OCI-LY3 (cell line): ENCODE data around the gene CDK5RAP3.

Source experiments
- H2AFZ ChIP-seq: fragments of 200-600, 300-600 bp; shearing (Covaris generic); 2 replicates; pipeline ENCODE4 v1.6.0; 2014; ENCODE audit warnings: antibody characterized with exemption, low read depth, low read length
- H3K27ac ChIP-seq: fragments of 200-600, 300-600 bp; sonication (generic); 2 replicates; pipeline ENCODE4 v1.5.1; 2014; ENCODE audit warnings: mild to moderate bottlenecking, low read length, moderate library complexity, mixed read lengths
- H3K27me3 ChIP-seq: fragments of 200-600, 300-600 bp; sonication (generic); 2 replicates; pipeline ENCODE4 v1.6.1; 2014; ENCODE audit warnings: low read depth, low read length, mixed read lengths
- H3K36me3 ChIP-seq: fragments of 200-600, 300-600 bp; sonication (generic); replicated peaks from 2 replicates; pipeline ENCODE3; 2014; ENCODE audit warnings: low read depth, low read length, mixed read lengths
- H3K4me1 ChIP-seq: fragments of 300-600, 200-600 bp; sonication (generic); 2 replicates; pipeline ENCODE4 v1.6.1; 2014; ENCODE audit warnings: low read length, mixed read lengths
- H3K4me2 ChIP-seq: fragments of 200-600, 300-600 bp; sonication (generic); 2 replicates; pipeline ENCODE4 v1.6.1; 2014; ENCODE audit warnings: low read length, mixed read lengths
- H3K4me3 ChIP-seq: fragments of 300-600, 200-600 bp; sonication (generic); 2 replicates; pipeline ENCODE4 v1.5.1; 2014; ENCODE audit warnings: antibody characterized with exemption, mild to moderate bottlenecking, low read length, moderate library complexity
- H3K79me2 ChIP-seq: fragments of 300-600, 200-600 bp; shearing (Covaris generic); 2 replicates; pipeline ENCODE4 v1.6.1; 2014; ENCODE audit warnings: mild to moderate bottlenecking, low read length, mixed read lengths
- H3K9ac ChIP-seq: fragments of 300-600, 200-600 bp; shearing (Covaris generic); 2 replicates; pipeline ENCODE4 v1.6.0; 2014; ENCODE audit warnings: mild to moderate bottlenecking, low read length, moderate library complexity
- H3K9me3 ChIP-seq: fragments of 200-600, 300-600 bp; shearing (Covaris generic); 2 replicates; pipeline ENCODE4 v1.6.1; 2014; ENCODE audit warnings: low read length, mixed read lengths; ENCODE audit not compliant: insufficient read depth
- H4K20me1 ChIP-seq: fragments of 200-600, 300-600 bp; sonication (generic); 2 replicates; pipeline ENCODE4 v1.6.1; 2016; ENCODE audit warnings: low read length, mixed read lengths; ENCODE audit not compliant: insufficient read depth
- CTCF ChIP-seq: fragments of 200-600, 300-600 bp; sonication (generic); IDR thresholded peaks from 2 replicates; pipeline ENCODE4 v1.5.1; 2014; ENCODE audit warnings: antibody characterized with exemption, low read length, low read depth
- EZH2phosphoT487 ChIP-seq: fragments of 200-600 bp; shearing (Covaris generic); IDR thresholded peaks from 2 replicates; pipeline ENCODE4 v1.6.1; 2018; ENCODE audit warnings: antibody characterized with exemption, mixed run types, low read depth

CDK5RAP3 gene

GRCh38 chr17:48025904-48026501 lies 55.1 kb downstream of the CDK5RAP3 start:
- Histone ChIP-seq H3K4me3 (peak overlapping the region; percentile 83), H3K9me3 (no peaks in the 10 kb centered on the region), H3K36me3 (no peaks in the 10 kb centered on the region), H3K9ac (peak overlapping the region; percentile 56), H3K27ac (no peak overlapping the region), H3K27me3 (no peaks in the 10 kb centered on the region), H3K4me2 (peak overlapping the region; percentile 100), H3K4me1 (peaks cover 20% of the 10 kb centered on the region), H4K20me1 (no peaks in the 10 kb centered on the region), H3K79me2 (no peaks in the 10 kb centered on the region), H2AFZ (no peak overlapping the region; the same call in 1 of the 2 replicates)
- no peak for TF ChIP-seq CTCF
- TF ChIP-seq EZH2phosphoT487, result no peak

GRCh38 chr17:48026502-48027321 lies 55.8 kb downstream of the CDK5RAP3 start:
- Histone ChIP-seq H2AFZ (peak overlapping the region; percentile 1; the same call in 1 of the 2 replicates), H3K79me2 (no peaks in the 10 kb centered on the region), H4K20me1 (no peaks in the 10 kb centered on the region), H3K27me3 (no peaks in the 10 kb centered on the region), H3K9me3 (no peaks in the 10 kb centered on the region), H3K4me1 (peaks cover 20% of the 10 kb centered on the region), H3K4me3 (peak overlapping the region; percentile 31; the same call in 1 of the 2 replicates), H3K4me2 (peak overlapping the region; percentile 100), H3K9ac (peak overlapping the region; percentile 6; the same call in 1 of the 2 replicates), H3K27ac (no peak overlapping the region), H3K36me3 (no peaks in the 10 kb centered on the region)
- TF ChIP-seq CTCF (peak; percentile 92), EZH2phosphoT487 (no peak)

- Histone ChIP-seq H3K27ac (no peak overlapping the region), H3K4me2 (no peak overlapping the region)
Measured at GRCh38 chr17:48027322-48027981, 56.5 kb downstream of the CDK5RAP3 start.

More at GRCh38 chr17:48027322-48027981, 56.5 kb downstream of the CDK5RAP3 start:
- H3K36me3 ChIP-seq, result no peaks in the 10 kb centered on the region
- H4K20me1 ChIP-seq, result no peaks in the 10 kb centered on the region
- H3K9ac ChIP-seq, result no peak overlapping the region
- H3K4me1 ChIP-seq, result peaks cover 20% of the 10 kb centered on the region
- no peak for TF ChIP-seq CTCF
- TF ChIP-seq EZH2phosphoT487, result no peak
- H2AFZ ChIP-seq, result no peak overlapping the region
- H3K4me3 ChIP-seq, result no peak overlapping the region
- H3K79me2 ChIP-seq, result no peaks in the 10 kb centered on the region
- H3K9me3 ChIP-seq, result no peaks in the 10 kb centered on the region
- H3K27me3 ChIP-seq, result no peaks in the 10 kb centered on the region
